DMS79 treated with DMSO at 0.1 percent for 48 hours (cell line): ENCODE measurements around the gene VN1R2.
A peak's percentile ranks its signal among the peaks of the same experiment; 100 is the strongest.
"Not testable (repeated sequence)": the region's sequence is repeated elsewhere in the genome, so short reads cannot be mapped to it uniquely, and the experiment has no call there.

Source experiments
- DNase-seq: peaks from one replicate; lab custom pipeline; 2025; lab: John Stamatoyannopoulos, UW

Gene VN1R2, protein sequence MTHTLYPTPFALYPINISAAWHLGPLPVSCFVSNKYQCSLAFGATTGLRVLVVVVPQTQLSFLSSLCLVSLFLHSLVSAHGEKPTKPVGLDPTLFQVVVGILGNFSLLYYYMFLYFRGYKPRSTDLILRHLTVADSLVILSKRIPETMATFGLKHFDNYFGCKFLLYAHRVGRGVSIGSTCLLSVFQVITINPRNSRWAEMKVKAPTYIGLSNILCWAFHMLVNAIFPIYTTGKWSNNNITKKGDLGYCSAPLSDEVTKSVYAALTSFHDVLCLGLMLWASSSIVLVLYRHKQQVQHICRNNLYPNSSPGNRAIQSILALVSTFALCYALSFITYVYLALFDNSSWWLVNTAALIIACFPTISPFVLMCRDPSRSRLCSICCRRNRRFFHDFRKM

DNA sequence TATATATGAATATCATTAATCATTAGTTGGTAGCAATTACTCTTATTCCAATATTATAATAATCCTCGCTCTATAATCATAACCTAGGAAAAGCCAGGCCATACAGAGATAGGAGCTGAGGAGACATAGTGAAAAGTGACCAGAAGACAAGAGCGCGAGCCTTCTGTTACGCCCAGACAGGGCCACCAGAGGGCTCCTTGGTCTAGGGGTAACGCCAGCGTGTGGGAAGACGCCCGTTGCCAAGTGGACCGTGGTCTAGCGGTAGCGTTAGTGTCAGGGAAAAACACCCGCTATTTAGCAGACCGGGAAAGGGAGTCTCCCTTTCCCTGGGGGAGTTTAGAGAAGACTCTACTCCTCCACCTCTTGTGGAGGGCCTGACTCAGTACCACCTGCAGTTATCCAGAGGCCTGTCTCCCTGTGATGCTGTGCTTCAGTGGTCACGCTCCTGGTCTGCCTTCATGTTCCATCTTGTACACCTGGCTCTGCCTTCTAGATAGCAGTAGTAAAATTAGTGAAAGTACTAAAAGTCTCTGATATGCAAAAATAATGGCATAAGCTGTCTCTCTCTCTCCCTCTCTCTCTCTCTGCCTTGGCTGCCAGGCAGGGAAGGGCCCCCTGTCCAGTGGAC, at the start of gene VN1R2:
TSS of gene VN1R2 (plus strand) at position 578 of the 628 bp plus-strand sequence. CDS start 84 bp downstream, outside the sequence.
- DNase-seq, result not testable (repeated sequence)

DNA sequence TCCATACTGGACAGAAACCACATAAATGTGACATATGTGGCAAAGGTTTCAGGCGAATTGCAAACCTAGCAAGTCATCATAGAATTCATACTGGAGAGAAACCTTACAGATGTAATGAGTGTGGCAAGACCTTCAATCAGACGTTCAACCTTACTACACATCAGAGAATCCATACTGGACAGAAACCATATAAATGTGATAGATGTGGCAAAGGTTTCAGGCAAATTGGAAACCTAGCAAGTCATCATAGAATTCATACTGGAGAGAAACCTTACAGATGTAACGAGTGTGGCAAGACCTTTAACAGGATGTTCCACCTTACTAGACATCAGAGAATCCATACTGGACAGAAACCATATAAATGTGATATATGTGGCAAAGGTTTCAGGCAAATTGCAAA, 46.5 kb upstream of the VN1R2 start:
- not testable (repeated sequence) for DNase-seq

DNA sequence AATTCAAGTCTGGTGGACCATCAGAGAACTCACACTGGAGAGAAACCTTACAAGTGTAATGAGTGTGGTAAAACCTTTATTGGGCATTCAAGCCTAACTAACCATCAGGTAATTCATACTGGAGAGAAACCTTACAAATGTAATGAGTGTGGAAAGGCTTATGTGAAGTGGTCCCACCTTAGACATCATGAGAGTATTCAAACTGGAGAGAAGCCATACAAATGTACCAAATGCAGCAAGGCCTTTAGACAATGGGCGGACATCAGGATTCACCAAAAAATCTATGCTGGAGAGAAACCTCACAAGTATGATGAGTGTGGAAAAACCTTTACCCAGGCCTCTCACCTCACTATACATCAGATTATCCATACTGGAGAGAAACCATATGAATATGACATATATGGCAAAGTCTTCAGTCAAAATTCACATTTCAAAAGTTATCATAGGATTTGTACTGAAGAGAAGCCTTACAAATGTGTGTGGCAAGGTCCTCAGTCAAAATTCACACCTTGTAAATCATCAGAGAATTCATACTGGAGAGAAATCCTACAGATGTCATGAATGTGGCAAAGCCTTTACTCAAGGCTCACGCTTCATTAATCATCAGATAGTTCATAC, 45.3 kb upstream of the VN1R2 start:
- DNase-seq, result no peak

DNA sequence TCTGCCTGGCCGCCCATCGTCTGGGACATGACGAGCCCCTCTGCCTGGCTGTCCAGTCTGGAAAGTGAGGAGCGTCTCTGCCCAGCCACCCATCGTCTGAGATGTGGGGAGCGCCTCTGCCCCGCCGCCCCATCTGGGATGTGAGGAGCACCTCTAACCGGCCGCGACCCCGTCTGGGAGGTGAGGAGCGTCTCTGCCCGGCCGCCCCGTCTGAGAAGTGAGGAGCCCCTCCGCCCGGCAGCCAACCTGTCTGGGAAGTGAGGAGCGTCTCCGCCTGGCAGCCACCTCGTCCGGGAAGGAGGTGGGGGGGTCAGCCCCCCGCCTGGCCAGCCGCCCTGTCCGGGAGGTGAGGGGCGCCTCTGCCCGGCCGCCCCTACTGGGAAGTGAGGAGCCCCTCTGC, 35.4 kb upstream of the VN1R2 start:
- DNase-seq, result not testable (repeated sequence)

DNA sequence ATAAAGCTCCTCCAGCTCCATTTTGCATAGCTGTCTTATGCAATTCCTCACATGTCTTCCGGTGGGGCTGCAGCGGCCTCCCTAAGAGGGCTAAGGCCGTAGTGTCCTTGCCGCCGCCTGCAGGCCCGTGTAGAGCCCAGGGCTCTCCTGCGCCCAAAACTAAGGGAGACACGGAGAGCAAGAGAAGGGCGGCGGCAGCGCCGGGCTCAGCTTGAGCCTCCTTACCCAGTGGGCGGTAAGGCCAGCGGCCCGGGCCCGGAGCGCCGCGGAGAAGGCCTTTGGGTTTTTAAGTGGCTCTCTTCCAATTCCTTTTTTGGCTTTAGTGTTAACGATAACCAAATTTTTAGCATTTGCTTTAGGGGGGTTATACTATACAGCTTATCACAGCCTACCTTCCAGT, 33.5 kb upstream of the VN1R2 start:
- no peak for DNase-seq

DNA sequence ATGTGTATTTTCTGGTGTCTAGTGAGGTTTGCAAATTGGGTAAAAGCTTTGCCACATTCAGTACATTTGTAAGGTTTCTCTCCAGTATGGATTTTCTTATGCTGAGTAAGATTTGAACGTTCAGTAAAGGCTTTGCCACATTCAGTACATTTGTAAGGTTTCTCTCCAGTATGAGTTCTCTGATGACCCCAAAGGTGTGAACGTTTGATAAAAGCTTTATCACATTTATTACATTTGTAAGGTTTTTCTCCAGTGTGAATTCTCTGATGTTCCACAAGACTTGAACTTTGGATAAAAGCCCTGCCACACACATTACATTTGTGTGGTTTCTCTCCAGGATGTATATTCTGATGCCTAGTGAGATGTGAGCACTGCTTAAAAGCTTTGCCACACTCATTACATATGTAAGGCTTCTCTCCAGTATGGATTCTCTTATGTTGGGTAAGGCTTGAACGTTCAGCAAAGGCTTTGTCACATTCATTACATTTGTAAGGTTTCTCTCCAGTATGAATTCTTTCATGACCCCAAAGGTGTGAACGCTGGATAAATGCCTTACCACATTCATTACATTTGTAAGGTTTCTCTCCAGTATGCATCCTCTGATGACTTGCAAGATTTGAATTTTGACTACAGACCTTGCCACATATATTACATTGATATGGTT, 20.8 kb upstream of the VN1R2 start:
- DNase-seq, result no peak

DNA sequence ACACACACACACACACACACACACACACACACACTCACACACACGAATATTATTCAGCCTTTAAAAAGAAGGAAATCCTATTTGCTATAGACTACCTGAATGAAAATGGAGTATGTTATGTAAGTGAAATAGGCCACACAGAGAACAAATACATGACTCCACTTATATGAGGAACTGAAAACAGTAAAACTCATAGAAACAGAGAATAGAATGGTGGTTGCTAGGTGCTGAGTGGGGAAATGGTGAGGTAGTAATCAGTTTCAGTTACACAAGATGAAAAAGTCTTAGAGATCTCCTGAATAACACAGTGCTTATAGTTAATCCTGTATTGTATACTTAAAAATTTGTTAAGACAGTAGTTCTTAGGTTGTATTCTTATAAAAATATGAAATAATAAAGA, 11.6 kb upstream of the VN1R2 start:
- no peak for DNase-seq

DNA sequence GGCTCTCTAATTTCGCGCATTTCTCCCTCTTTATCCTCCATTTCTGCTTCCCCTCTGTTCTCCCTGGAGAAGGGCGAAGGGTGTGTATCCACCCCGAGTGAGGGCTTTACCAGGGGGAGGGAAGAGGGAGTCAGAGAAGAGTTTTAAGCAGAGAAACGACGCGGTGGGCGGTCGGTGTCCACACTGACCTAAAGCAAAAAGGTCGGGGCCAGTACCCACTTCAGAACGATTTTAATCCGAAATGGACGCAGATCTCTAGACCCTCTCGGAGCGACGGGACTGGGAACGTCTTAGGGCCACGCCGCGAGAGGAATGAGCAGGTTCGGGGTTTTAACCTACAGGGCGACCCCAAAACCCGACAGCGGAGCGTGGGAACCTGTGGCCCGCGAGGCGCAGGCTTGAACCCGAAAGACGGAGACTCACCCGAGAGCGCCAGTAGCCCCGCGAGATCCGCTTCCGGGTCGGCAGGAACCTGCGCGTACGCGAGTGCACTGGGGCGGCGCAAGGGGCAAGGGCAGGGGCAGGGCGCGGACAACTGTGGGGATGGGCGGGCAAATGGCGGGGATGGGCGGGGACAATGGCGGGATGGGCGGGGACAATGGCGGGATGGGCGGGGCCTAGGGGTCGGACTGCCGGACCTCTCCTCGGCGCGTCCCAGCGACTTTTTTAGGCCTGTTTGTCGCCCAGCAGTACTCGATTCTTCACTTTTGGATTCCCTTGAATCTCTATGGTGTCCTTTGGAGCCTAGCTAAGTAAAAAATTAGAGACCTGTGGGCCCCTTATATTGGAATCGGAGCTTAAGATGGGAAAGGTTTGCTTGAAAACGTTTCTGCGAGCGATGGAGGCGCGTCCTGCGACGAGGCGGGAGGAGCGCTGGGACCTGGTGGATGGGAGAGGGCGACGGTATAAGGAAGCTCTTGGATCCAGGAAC, 3.4 kb upstream of the VN1R2 start, which contains the start of gene ZNF677:
TSS of gene ZNF677 (minus strand) at position 463 of the 931 bp plus-strand sequence. CDS start 3,323 bp downstream, outside the sequence.
- no peak for DNase-seq

DNA sequence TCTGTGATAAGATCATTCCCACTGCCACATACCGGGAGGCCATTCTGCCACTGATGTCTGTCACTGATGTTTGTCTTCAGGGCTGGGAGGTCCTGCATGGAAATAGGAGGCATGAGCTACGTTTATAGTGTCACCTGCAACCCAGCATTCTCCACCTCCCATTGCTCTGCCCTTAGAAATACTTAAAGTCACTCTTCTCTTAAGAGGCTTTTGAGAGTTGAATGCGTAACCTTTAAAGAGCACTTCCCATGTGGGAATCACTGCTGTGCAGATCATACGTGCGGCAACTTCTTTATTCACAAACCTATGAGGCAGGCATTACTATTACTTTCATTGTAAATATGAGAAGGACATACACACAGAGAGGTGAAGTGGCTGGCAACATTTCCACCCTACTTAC, 9.5 kb downstream of the VN1R2 start, which contains the start of gene VN1R4:
TSS of gene VN1R4 (minus strand) at position 101 of the 400 bp plus-strand sequence. CDS start at position 43, 58 bp downstream.
- DNase-seq, result peak; percentile 88

DNA sequence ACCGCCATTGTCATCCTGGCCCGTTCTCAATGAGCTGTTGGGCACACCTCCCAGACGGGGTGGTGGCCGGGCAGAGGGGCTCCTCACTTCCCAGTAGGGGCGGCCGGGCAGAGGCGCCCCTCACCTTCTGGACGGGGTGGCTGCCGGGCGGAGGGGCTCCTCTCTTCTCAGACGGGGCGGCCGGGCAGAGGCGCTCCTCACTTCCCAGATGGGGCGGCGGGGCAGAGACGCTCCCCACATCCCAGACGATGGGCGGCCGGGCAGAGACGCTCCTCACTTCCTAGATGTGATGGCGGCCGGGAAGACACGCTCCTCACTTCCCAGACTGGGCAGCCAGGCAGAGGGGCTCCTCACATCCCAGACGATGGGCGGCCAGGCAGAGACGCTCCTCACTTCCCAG, 11.8 kb downstream of the VN1R2 start:
- not testable (repeated sequence) for DNase-seq

DNA sequence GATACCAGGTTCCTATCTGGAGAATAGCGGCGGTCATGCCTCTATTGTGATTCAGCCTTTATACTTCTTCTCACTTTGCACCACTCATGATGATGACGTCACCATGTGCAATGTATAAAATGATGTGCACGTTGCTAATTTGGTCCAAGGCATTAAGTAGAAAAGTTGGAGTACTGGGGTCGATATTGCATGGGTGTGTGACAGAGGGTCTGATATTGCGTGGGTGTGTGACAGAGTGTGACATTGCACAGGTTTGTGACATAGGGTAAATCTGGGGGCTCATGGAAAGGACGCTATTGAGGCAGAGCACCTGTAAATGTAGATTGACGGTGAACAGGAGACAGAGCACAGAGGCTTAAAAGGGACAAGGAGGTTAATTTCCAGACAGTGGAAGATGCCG, 14.0 kb downstream of the VN1R2 start:
- no peak for DNase-seq

DNA sequence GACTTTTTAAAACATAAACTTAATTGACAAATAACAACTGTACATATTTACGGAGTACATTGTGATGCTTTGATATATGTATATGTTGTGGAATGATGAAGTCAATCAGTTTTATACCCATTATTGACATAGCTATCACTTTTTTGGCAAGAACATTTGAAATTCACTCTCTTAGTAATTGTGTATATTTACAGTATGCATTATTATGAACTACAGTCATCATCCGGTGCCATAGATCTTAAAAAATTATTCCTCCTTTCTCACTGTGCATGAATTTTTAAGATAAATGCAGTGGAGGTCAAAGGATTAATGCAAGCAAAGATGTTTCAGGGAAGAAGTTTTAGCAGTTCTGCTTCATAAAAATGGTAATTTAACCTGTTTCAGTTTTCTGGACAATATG, 17.4 kb downstream of the VN1R2 start:
- DNase-seq, result no peak

DNA sequence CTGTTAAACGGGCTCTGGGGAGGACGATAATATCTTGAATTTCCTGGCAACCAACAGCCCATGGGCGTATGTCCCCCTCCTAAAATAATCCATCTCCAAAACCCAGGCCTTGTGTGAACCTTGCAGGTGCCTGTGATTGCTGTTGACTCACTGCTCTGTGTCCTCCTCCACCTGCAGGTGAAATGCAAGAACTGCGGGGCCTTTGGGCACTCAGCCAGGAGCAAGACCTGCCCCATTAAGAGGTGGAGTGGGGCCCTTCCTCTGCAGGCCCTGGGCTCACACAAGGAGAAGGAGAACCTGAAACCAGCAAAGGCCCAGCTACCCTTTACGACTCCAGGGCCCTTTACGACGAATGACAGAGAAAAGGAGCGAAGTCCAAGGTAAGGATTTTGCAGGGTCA, 23.9 kb downstream of the VN1R2 start:
- peak; percentile 27 for DNase-seq

DNA sequence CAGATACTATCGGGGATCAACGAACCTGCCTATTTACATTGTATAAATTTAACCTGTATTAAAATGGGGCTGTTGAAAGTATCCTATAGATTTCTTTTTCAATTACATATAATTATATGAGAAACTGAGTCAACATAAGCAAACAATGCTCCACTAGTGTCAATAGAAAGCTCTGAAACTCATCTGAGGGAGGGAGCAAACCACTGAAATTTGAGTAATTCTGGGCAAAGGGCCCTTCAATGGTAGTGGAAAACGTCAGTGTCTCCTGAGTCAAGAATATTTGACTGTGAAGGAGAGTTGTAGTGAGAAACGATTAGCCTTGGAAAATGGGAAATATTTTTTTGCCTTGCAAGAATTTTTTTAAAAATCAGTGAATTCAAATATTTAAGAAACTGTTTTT, 27.0 kb downstream of the VN1R2 start:
- no peak for DNase-seq

DNA sequence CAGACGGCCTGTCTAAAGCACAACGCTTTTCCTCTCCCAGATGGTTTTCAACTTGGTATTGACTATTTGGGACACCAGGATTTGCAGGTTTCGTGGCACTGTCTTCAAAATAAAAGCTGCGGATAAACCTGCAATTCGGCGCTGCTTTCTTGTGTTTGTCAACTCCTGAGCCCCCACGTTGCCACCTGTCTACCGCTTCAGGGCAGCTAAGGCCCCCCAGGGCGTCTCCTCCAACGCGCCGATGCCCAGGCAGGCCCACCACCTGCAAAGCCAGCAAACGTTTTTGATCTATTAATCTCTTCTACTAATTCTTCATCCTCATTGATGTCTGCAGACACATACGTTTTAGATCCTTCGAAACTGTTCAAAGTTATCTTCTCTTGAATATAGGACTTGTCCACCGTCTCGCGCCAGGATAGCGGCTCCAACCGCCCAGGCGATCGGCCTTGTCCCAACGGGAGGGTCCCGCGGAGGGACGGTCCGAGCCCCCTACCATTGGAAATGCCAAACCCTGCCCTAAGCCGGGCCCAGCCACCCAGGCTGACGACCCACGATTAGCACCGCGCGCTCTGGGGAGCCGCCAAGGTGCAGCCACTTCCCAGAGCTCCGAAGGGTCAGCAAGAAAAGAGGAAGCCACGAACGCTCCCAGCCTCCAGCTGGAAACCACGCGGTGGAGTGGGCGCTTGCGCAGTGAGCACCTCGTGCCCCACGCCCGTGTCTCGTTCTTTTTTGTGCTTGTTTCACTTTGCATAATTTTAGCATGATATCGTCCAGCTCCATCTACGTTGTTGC, 32.9 kb downstream of the VN1R2 start:
- DNase-seq, result no peak

DNA sequence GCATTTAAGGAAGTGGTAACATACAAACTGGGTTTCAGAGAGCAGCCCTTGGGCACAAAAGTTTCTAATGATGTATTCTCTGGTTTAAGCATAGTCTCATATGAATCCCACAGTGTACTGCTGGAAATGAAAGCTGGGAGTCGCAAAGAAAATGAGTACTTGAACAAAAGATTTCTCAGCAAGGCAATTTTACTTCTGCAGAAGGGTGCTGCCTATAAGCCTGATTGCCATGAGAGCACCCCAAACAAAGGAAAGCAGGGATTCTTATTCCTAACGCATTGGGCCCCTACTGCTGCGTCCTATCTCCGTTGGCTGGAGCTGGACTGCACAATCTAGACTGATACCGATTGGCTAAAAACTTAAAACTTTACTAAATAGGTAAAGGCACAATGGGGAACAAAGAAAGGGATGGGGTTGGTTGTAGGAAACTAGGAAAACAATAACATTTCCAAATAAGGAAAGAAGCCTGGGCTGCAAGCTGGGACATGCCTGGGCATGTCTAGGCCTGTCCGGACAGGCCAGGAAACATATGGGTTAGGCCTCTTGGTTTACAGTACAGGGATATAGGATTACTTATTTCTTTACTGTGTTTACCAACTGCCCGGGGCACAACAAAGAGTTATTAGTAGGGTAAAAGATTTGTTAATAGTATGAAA, 36.8 kb downstream of the VN1R2 start:
- no peak for DNase-seq

DNA sequence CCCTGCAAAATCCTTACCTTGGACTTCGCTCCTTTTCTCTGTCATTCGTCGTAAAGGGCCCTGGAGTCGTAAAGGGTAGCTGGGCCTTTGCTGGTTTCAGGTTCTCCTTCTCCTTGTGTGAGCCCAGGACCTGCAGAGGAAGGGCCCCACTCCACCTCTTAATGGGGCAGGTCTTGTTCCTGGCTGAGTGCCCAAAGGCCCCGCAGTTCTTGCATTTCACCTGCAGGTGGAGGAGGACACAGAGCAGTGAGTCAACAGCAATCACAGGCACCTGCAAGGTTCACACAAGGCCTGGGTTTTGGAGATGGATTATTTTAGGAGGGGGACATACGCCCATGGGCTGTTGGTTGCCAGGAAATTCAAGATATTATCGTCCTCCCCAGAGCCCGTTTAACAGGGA, 43.2 kb downstream of the VN1R2 start:
- peak; percentile 54 for DNase-seq

DNA sequence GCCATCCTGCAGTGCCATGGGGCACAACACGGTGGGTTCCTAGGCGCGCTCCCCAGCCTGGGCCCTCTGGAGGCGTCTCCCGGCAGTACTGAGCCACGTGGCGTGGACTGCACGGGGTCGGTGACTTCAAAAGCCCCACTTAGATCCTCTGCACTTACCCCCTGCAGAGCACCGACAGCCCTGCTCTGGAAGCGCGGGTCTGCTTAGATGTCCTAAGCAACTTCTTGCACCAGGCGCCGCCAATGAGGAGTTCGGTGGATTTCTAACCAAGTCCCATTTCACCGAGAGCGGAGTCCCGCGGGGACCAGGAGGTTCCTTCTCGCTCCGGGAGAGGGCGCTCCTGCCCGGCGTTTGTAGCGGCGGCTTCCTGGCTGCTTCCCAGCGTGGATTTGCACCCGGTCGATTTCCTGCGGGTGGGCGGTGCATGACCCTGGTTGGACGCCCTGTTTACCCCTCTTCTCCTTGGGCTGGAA, 50.3 kb downstream of the VN1R2 start:
- DNase-seq, result no peak
